Esophagus mucosa (tissue), 1 donor: Measurements from ENCODE around the gene CPT2. TPM values are rescaled to one million over a fixed set of nuclear protein-coding genes. Genes with fewer than 3 reads are reported as not detected.

Experiments
- total RNA-seq: library from RNA; stranded (reverse); gene quantifications from one replicate; pipeline ENCODE4 v1.2.4, GENCODE V29; 2023
- donor health status: DM: yes; HTN: yes; CAD: no.

Gene CPT2
- total RNA-seq, 1 donor from 2014 or later: 23.9 TPM

Other genes starting within 250 kb of the CPT2 start
- gene PODN, start 134.6 kb upstream of the CPT2 start, total RNA-seq: 2.6 TPM
- not detected for gene SLC1A7, start 54.2 kb upstream of the CPT2 start, total RNA-seq
- gene CZIB, start 23.8 kb downstream of the CPT2 start, total RNA-seq: 28.0 TPM
- gene MAGOH, start 41.7 kb downstream of the CPT2 start, total RNA-seq: 30.0 TPM
- gene LRP8, start 131.2 kb downstream of the CPT2 start, total RNA-seq: 21.0 TPM